IPS-15b (cell line): ENCODE results near the gene JARID2.

ENCODE experiments used
- H3K27me3 ChIP-seq: one replicate; pipeline ENCODE4 v1.6.1; 2013; ENCODE audit warnings: low read length; ENCODE audit not compliant: control insufficient read depth, insufficient read depth
- H3K36me3 ChIP-seq: one replicate; pipeline ENCODE4 v1.6.1; 2013; ENCODE audit warnings: low read length; ENCODE audit not compliant: control insufficient read depth, insufficient read depth
- H3K4me1 ChIP-seq: one replicate; pipeline ENCODE4 v1.6.1; 2013; ENCODE audit warnings: mild to moderate bottlenecking, low read length; ENCODE audit not compliant: control insufficient read depth, insufficient read depth
- H3K4me3 ChIP-seq: one replicate; pipeline ENCODE4 v1.5.1; 2013; ENCODE audit warnings: low read depth, low read length
- H3K9ac ChIP-seq: one replicate; pipeline ENCODE4 v1.6.1; 2013; ENCODE audit warnings: low read depth, mild to moderate bottlenecking, low read length
- H3K9me3 ChIP-seq: one replicate; pipeline ENCODE4 v1.6.1; 2013; ENCODE audit warnings: mild to moderate bottlenecking, low read length; ENCODE audit not compliant: control insufficient read depth, insufficient read depth

Gene JARID2

DNA sequence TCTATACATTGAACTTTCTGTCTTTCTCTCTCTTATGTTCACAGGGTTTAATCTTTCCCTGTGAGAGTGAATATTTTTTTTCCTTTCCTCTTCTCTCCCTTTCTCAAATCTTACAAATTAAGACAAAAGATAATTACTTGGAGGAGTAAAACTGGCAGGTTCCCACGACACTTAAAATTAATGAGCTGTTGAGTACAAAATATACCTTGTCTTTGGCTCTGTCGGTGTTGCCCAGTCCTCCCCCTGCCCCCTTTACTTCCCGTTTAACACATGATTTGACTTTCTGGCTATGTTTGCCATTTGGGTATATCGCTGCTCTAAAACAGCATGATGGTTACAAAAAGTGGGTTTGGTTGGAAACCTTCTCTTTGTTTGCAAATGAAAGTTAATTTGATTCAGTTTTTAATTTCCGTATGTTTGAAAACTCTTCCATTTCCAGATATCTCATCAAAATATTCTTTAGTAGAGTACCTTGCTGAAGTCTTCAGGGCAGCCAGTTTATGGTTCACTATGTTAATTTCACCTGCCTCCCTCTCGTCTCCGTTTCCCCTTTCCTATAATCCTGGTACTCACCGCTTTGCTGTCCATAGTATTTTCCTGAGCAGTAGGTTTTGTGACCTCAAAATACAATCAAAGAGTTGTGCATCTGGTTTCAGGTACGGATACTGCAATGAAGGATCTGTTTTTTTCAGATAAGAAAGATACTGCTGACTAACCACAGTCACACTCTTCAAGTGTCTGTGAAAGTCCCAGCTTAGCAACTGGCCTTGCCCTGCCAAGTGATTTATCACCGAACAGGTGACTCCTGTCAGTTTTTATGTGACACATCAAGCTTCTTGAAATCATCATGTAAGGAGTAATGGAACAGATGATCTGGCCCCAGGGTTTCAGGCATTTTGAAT is 235.8 kb downstream of the JARID2 start:
- Histone ChIP-seq H3K27me3 (no peaks in the 10 kb centered on the region), H3K36me3 (no peaks in the 10 kb centered on the region), H3K9me3 (no peaks in the 10 kb centered on the region), H3K9ac (no peak overlapping the region), H3K4me3 (no peak overlapping the region), H3K4me1 (peaks cover 40% of the 10 kb centered on the region)

DNA sequence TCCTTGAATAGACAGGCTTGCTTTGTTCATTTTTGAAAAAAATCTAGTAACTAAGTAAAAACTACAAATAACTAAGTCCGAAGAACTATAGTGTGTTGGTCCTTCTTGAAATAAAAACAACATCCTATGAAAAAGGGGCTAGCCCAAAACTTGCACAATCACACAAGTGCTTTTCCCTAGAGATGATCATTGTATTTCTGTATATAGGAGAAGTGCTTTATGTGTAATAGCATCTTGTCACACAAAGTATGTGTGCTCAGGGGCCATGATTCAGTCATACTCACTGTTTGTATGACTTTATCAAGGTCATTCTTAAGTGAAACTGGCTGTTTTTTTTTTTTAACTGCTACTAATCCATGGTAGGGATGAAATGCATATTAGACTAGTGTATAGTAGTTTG is 237.2 kb downstream of the JARID2 start:
- H3K27me3 ChIP-seq: no peaks in the 10 kb centered on the region
- no peak overlapping the region for H3K9ac ChIP-seq
- peaks cover 37% of the 10 kb centered on the region for H3K4me1 ChIP-seq
- H3K9me3 ChIP-seq: no peaks in the 10 kb centered on the region
- H3K4me3 ChIP-seq: no peak overlapping the region
- peaks cover 13% of the 10 kb centered on the region for H3K36me3 ChIP-seq

DNA sequence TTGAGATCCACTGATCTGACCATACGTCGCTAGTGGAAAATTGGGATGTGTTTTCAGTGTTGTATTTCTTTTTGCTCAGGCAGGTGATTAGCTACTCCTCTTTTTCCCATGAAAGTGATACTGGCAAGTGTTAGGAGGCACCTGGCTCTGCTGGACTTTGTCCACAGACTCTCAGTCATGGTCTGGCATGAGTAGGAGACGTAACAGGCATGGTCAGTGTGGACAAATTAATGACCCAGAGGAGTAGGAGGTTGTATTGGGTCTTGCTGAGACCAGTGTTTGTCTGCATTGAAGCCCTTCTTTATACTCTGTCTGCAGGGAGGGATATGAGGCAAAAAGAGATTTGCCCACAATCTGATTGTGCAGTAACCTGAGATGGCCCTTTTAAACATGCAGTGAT is 238.3 kb downstream of the JARID2 start:
- Histone ChIP-seq H3K9ac (no peak overlapping the region), H3K4me3 (no peak overlapping the region), H3K36me3 (peaks cover 23% of the 10 kb centered on the region), H3K27me3 (no peaks in the 10 kb centered on the region), H3K9me3 (no peaks in the 10 kb centered on the region), H3K4me1 (peaks cover 37% of the 10 kb centered on the region)

DNA sequence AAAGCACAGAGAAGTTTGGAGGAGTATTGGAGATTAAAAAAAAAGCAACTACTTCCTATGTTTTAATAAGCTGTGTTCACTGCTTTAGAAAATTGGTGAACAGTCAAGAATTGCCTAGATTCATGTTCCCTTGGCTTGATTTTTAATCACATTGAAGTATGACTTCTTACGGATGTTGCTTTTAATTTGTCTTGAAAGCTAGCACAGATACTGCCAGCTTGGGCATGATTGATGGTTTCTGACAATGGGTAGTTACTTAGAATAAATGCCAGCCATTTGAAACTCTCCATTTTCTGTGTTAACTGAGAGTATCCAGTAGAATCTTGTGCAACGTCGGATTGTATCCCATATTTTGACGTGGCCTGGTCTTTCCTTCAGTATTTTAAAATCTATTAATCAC is 239.0 kb downstream of the JARID2 start:
- H3K36me3 ChIP-seq: peaks cover 29% of the 10 kb centered on the region
- peaks cover 33% of the 10 kb centered on the region for H3K4me1 ChIP-seq
- no peaks in the 10 kb centered on the region for H3K27me3 ChIP-seq
- H3K9ac ChIP-seq: no peak overlapping the region
- H3K9me3 ChIP-seq: no peaks in the 10 kb centered on the region
- H3K4me3 ChIP-seq: no peak overlapping the region

GRCh38 chr6:15485936-15486335 is 240.1 kb downstream of the JARID2 start:
- Histone ChIP-seq H3K27me3 (no peaks in the 10 kb centered on the region), H3K36me3 (peaks cover 29% of the 10 kb centered on the region), H3K9me3 (no peaks in the 10 kb centered on the region), H3K4me1 (peaks cover 28% of the 10 kb centered on the region), H3K9ac (no peak overlapping the region), H3K4me3 (no peak overlapping the region)

GRCh38 chr6:15487262-15487661 is 241.4 kb downstream of the JARID2 start:
- H3K36me3 ChIP-seq: peaks cover 34% of the 10 kb centered on the region
- H3K9me3 ChIP-seq: no peaks in the 10 kb centered on the region
- H3K9ac ChIP-seq: no peak overlapping the region
- peaks cover 35% of the 10 kb centered on the region for H3K4me1 ChIP-seq
- H3K4me3 ChIP-seq: no peak overlapping the region
- H3K27me3 ChIP-seq: no peaks in the 10 kb centered on the region

DNA sequence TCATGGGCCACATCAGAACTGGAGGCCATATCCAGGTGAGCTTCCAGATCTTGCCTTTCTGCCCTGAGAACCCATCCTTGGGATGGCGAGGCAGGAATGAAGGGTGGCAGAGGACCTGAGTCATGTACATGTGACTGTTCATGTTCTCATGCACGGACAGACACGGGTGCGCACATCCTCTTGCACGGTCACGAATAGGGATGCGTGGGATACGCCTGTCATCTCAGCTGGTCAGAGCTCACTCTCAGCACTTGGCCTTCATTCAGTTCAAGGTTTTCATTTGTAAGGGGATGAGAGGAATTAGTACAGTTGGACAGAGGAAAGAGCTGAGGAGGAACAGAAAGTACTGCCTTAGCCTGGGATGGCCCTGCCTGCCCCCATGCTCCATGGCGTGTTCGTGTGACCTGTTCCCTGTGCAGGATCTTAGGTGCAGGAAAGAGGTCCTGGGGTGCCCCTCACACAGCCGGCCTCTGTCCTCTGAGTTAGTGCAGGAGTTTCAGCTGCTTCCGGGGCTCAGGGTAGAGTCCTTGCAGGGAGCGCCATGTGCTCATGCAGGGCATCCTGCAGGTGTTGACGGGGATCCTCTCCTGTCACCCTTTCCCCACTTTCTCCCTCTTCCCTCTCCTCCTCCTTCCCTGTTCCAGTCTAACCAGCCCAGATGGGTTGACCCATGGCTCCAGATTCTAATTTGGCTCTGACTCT is 243.5 kb downstream of the JARID2 start:
- H3K36me3 ChIP-seq: peaks cover 34% of the 10 kb centered on the region
- no peak overlapping the region for H3K4me3 ChIP-seq

DNA sequence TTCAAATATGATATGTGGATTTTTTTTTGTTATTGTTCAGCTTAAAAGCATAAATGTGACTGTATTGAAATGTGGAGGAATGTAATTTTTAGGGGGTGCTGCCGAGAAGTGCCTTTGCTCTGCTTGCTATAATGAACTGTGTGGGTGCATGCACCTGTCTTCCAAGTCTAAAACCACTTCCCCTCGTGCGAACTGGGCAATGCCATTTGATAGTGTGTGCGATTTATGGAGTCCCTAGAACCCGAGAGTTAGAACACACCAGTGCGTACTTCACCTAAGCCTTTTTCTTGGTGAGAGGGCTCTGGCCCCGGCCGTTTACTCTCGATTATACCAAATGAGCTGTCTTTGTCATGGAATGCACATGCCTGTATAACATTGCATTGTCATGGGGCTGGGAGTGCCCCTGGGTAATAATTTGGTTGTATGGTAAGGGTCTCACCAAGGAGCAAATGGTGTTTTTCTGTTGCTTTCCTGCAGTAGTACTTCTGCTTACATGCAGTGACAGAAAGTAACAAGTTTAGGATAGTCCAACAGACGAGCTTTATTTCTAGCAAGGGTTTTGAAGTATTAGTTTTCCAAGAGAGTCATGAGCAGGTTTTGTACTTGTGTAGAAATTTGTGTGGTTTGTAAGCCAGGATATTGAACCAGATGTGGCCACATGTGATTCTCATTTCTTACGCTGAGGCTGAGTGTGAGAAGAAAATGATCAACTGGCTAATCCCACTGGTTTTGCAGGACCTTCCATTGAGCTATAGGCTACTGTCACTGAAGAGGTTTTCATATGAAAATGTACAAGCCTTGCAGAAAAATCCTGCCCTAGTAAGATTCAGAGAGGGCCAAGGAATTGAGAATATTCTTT is 244.6 kb downstream of the JARID2 start:
- peaks cover 40% of the 10 kb centered on the region for H3K36me3 ChIP-seq
- H3K4me1 ChIP-seq: peaks cover 42% of the 10 kb centered on the region
- H3K27me3 ChIP-seq: no peaks in the 10 kb centered on the region
- no peak overlapping the region for H3K4me3 ChIP-seq
- H3K9ac ChIP-seq: no peak overlapping the region
- no peaks in the 10 kb centered on the region for H3K9me3 ChIP-seq

More for the DNA sequence above, 243.5 kb downstream of the JARID2 start:
- Histone ChIP-seq H3K9me3 (no peaks in the 10 kb centered on the region), H3K9ac (no peak overlapping the region), H3K27me3 (no peaks in the 10 kb centered on the region), H3K4me1 (peaks cover 44% of the 10 kb centered on the region)

- Histone ChIP-seq H3K4me1 (peaks cover 38% of the 10 kb centered on the region), H3K4me3 (no peak overlapping the region), H3K36me3 (peaks cover 50% of the 10 kb centered on the region), H3K9me3 (no peaks in the 10 kb centered on the region), H3K27me3 (no peaks in the 10 kb centered on the region), H3K9ac (no peak overlapping the region)
Measured at GRCh38 chr6:15491255-15491985, 245.6 kb downstream of the JARID2 start.

- H3K36me3 ChIP-seq: peaks cover 52% of the 10 kb centered on the region
- H3K4me3 ChIP-seq: no peak overlapping the region
- H3K4me1 ChIP-seq: peaks cover 38% of the 10 kb centered on the region
- no peaks in the 10 kb centered on the region for H3K27me3 ChIP-seq
- no peak overlapping the region for H3K9ac ChIP-seq
- no peaks in the 10 kb centered on the region for H3K9me3 ChIP-seq
Measured at GRCh38 chr6:15491986-15492269, 246.1 kb downstream of the JARID2 start.
